Measurements from ENCODE around the gene PTPRM.

DNA sequence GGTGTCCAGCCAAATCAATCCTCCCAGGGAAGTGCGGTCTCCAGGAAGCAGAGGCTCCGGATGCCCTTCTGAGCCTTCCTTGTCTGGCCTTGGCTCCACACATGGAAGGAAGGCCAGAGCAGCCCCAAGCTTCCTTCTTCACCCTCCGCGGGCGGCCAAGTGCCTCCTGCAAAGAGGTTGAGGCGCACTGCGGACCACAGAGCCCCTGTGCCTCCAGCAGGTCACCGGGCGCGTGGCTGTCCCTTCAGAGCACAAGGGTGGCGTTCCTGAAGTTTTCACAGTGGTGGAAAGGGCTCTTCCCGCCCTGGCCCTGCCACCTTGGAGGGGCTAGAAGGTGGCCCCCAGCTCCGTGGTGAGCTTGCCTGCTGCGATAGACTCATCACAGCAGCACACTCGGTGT lies 866.2 kb downstream of the PTPRM start:
- TF ChIP-seq, protein P1, sequence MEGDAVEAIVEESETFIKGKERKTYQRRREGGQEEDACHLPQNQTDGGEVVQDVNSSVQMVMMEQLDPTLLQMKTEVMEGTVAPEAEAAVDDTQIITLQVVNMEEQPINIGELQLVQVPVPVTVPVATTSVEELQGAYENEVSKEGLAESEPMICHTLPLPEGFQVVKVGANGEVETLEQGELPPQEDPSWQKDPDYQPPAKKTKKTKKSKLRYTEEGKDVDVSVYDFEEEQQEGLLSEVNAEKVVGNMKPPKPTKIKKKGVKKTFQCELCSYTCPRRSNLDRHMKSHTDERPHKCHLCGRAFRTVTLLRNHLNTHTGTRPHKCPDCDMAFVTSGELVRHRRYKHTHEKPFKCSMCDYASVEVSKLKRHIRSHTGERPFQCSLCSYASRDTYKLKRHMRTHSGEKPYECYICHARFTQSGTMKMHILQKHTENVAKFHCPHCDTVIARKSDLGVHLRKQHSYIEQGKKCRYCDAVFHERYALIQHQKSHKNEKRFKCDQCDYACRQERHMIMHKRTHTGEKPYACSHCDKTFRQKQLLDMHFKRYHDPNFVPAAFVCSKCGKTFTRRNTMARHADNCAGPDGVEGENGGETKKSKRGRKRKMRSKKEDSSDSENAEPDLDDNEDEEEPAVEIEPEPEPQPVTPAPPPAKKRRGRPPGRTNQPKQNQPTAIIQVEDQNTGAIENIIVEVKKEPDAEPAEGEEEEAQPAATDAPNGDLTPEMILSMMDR (IDR thresholded peaks at IDR 0.05) = no peak
- TF ChIP-seq POLR2AphosphoS5 (IDR thresholded peaks at IDR 0.05) = no peak
- no peak for TF ChIP-seq POLR2A (IDR thresholded peaks at IDR 0.05)
- TF ChIP-seq EP300 (IDR thresholded peaks at IDR 0.05; ENCODE audit: low read depth) = no peak
